DMS153 treated with DMSO at 0.1 percent for 48 hours (cell line): ENCODE results near the gene IQCE.
"Not testable (repeated sequence)": the region's sequence is repeated elsewhere in the genome, so short reads cannot be mapped to it uniquely, and the experiment has no call there.

Experiments used
- DNase-seq: peaks from one replicate; lab custom pipeline; 2025; ENCODE audit not compliant: unreplicated experiment; lab: John Stamatoyannopoulos, UW

The IQCE gene

DNA sequence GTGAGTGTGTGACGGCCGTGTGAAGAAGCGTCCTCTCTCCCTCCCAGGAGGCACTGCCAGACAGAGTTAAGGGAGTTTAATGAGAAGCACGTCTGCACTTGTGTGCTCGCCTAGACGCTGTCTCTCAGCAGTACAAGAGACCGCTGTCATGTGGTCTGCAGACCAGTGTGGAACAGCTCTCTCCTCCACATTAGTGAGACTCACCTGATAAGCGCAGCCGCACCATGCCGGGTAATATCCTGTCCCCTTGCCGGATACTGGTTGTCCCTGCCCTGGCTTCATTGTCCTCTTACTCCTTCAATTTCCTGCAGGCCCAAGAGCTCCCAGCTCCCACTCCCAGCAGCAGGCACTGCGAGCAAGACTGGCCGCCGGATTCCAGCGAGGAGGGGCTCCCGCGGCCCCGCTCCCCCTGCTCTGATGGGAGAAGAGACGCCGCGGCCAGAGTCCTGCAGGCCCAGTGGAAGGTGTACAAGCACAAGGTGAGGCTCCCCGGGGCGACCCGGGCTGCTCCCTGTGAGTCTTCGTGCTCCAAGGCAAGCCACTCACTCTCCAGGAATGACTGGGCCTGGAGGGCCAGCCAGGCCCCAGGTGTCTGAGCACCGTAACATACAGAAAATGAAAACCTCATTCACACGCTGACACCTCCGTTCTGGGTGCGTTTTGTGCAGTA is 39.5 kb downstream of the IQCE start:
- no peak for DNase-seq

DNA sequence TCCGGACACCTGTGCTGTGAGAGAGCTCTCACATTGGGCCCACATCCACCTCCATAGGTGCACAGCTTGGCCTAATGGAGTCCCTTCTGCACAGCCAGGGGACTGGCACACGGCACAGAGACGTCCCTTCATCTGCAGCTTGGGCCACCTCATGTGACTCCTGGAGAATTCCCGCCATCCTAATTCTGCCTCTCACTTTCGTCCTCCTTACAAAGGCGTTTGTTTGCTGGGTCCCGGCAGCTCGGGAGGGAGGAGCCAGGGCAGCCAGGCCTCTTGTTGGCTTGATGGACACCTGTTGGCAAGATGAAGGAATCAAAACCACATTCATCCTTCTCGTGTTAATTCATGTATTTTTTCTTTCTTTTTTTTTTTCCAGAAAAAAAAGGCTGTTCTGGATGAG is 42.3 kb downstream of the IQCE start:
- no peak for DNase-seq

DNA sequence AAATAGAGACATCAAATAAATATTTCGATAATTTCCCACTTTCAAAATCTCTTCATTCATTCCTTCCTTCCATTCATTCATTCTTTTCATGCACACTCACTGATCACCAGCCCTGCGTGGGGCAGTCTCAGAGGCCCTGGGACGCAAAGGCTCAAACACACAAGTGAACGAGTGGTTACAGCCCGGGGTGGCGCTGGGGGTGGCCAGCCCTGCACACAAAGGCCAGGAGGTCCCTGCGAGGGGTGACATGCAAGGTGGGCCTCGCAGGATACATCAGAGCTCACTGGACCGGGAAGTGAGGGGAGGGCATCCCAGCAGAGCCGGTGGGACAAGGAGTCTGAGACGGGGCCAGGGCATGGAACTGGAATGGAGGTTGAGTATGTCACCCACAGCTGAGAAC is 43.1 kb downstream of the IQCE start:
- no peak for DNase-seq

DNA sequence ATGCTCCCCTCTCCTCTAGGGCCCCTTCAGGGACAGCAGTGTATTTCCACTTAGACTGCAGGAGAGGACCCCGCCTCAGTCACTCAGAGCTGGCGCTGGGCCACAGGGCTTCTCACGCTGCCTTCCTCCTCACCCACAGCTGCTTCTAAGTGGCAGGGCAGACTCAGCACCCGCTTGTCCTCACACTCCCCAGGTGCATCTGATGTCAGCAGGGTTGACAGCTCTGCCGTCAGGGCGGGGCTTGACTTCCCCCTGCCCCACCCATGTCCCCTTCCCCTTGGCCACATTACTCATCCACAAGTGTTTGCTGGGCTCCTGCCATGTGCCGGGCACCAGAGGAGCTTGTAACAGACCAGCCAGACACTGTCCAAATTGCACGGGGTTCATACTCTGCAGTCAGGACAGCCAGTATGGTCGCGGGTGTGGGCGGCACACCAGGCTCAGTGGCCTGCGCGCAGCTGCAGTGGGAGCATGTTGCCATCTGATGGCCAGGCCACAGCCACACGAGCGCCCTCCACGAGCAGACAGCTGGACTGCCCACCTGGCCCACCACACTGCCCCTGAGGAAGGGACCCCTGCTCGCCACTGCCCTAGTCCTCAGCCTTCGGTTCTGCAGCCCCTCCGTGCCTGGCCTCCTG is 43.7 kb downstream of the IQCE start:
- DNase-seq: no peak

DNA sequence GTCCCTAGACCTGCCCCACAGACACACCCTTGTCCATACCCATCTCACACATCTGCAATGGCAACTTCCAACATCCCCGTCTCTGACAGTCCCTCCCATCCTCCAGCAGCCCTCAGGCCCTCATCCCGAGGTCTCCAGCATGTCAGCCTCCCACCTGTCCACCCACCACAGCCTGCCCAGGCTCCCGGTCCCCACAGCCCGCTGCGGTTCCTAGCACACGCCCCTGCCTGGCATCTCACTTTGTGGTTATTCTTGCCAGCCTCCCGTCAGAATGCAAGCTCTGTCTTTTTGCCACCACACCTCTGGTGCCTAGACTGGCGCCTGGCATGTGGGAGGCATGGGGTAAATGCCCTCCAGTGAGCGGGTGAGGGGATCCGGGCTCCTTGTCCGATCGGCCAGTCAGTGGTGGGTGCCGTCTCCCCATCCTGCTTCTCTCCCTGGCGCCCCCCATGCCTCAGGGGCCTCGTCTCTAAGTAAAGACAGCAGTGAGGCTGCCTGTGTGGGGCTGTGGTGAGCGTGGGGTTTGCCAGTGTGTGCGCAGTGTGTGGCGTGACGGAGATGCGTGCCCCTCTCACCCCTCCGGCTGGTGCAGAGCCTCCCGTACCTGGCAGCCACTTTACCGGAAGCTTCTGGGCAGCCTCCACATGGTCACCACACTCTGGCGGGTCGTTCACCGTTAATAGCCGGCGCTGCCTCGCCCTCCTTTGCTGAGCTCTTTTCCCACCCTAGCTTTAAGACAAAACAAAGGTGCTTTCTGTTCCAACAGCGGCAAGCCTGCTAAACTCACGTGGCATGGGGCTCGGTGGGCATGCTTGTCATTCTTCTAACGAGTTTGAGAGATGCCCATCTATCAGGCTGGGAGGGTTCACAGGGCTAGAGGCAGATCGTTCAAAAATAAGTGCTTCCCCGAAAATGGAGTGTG is 44.5 kb downstream of the IQCE start:
- DNase-seq: no peak

DNA sequence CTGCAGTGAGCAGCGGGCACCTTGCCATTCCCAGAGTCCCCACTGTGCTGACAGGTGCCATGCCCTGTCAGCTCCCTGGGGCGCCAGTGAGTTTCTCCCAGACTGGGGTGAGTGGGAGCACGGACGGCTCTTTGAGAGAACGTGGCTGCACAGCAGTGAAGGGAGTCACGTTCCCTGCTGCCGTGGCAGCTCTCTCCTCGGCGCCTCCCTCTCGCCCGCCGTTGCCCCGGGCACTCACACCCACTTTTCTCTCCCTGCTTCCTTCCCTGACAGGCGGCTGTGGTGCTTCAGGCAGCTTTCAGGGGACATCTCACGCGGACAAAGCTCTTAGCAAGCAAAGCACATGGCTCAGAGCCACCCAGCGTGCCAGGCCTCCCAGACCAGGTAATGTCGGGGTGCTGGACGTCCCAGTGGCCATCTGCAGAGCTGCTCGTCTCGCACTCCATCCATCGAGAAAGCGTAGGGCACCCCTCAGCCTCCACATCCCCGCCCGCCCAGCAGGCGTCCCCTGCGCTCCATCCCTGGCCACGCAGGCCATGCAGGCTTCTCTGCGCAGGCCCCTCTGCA is 45.9 kb downstream of the IQCE start:
- no peak for DNase-seq

DNA sequence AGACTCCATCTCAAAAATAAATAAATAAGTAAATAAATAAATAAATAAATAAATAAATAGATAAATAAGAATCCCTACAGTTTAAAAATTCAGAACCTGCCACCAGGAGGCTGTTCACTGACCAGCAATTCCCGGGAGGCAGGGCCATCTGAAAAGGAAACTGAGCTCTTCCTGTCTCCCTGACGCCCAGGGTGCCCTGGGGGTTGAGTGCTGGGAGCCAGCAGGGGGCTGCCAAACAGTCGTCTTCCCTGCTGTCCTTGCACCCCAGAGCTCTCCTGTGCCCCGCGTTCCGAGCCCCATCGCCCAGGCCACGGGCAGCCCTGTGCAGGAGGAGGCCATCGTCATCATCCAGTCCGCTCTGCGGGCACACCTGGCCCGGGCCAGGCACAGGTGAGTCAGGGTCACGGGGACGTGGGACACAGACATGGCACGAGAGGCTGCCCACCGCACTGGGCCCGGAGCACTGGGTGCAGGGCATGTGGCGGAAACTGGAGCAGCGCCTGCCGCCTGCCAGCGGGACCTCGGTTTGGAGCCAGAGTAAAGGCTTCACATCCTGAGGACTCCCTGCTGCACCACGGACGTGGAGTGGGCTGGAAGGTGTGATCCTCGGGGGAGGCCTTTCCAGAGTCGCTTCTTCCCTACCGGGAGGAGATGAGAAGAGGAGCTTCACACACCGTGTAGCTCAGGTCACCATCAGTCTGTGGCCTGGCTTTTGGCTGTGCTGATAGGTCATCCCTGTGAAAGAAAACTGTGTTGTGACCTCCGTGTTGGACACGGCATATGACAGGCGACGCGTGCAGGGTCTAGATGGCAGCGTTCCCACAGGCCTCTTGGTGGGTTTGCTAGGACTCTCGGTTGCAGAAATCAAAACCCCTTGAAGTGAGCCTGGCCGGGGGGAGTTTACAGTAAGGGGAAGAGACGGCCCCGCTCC is 47.1 kb downstream of the IQCE start:
- no peak for DNase-seq

DNA sequence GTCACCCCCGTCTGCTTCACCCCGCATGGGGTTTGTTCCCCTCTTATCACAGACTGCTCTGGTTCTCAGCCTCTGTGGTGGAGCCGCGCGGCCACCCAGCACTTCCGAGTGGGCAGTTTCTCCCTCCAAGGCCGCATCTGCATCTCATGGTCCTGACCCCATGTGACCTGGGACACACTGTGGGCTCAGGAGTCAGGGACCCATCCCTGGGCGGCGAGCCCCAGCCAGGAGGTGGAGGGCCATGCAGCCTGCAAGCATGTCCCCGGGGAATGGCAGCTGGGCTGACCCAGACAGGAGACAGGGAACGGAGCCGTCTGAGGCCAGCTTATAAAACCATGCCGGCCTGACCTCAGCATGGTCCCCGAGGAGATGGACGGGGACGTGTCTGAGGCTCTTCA is 47.8 kb downstream of the IQCE start:
- no peak for DNase-seq

DNA sequence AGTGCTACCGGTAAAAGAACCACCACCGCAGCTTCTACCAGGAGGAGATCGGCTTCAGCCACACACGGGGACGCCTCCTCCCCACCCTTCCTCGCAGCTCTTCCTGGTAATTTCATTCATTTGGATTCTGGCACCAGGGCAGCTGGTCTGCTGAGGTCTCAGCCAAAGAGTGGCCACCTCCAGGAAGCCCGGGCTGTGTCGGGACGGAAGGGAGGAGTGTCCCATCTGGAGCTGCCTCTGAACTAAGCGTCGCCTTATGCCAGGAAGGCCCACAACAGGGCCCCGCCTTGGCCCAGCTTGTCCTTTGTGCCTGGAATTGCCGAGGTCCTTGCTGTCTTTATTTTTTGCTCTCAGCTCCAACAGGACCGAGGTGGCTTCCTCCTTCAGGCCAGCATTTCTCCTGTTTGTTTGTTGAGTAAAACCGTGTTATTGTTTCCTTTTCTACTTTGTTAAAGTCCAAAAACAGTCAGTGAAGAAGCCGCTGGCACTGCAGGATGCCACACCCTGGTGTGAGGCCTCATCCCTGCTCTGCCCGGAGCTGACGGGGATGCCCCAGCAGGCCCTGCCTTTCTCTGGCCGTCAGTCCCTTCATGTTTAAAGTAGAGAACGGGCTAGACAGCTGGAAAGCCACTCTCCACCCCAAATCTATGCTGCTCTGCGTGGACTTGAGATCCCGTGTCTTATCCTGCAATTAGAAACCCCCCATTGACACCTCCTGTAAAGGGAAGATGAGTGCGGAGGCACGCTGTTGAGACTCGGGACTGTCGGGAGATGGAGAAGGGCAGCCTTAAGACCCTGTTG is 48.5 kb downstream of the IQCE start:
- no peak for DNase-seq

DNA sequence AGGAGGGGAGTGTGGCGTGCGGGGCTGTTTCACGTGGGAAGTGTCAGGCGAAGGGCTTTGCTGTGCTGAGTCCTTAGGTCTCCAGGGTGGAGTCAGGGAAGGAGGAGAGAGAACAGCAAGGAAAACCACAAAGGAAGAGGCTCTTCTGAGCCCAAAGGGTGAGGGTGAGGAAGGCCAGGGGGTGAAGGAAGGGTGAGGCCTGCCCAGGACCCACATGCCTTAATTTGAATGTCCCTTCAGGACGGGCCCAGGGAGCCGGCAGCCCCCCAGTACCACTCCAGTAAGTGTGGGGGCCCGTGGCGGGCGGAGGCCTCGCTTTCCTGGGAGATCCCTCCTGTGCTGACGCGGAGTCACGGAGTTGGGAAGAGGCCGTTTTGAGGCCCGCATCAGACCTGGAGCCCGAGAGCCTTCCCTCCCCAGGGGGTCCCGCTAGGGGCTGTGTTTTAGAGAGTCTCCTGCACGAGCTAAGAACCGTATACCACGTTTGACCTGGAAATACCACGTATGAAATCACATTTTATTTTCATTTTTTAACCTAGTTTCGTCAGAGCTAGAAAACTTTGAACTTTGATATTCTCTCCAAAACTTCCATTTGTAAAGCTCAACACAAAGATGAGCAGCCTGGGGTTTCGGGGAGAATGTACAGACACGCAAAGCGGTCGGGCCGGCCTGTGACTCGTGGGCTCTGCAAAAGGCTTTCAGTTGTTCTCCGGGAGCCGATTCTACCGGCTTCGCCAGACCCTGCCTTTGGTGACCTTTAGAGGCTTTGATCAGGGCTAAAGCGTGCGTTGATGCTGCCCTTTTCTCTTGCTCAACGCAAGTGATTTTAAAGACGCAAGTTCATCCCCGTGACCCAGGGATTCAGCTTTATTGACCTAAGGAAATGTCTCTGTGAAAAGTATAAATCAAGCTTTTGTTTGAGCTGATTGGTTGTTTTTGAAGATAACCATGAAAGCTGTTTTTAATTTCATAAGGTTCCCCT is 49.4 kb downstream of the IQCE start:
- DNase-seq: no peak

DNA sequence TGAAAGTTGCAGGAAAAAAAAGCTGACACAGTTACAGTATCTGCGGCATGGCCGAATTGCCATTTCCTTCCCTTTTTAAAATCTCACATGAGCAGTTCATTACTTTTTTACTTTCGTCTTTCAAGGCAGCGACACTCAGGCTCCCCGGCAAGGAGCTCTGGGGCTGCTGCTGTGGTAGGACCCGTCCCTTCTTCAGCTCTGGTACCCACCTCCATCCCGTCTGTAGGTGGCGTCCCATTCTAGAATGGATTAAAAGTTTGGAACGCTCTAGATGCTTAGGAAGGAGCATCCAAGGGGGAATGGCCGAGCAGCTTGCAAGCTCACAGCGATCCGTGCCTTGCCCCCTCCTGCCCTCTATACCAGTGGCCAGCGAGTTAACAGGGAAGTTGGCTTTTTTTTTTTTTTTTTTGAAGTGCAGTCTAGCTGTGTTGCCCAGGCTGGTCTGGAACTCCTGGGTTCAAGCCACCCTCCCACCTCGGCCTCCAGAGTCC is 50.2 kb downstream of the IQCE start:
- DNase-seq: no peak

DNA sequence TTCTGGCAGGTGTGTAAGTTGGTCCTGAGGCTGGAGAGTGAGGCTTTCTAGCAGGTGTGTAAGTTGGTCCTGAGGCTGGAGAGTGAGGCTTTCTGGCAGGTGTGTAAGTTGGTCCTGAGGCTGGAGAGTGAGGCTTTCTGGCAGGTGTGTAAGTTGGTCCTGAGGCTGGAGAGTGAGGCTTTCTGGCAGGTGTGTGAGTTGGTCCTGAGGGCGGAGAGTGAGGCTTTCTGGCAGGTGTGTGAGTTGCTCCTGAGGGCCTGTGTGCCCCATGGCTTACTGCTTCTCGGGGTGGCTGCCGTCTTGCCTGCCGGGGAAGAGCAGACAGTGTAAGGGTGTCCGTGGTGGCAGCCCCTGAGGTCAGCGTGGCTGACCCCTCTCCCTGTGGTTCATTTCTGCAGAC is 50.9 kb downstream of the IQCE start:
- DNase-seq: not testable (repeated sequence)

DNA sequence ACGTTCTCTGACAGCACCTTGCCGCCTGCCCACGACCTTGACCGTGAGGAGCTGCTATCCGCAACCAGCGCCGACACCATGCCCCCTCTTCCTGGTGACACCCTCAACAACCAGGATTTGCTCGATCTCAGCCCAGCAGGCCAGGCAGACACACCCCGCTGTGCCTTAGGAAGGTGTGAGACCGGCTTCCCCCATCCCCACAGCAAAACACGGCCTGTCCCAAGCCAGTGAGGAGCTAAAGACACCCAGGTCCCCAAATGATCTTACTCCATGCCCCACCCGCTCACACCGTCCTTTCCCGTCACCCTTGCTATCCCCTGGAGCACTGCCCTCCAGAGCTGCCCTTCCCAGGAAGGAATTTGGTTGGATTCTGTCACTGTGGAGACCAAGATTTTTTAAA is 51.7 kb downstream of the IQCE start:
- no peak for DNase-seq

DNA sequence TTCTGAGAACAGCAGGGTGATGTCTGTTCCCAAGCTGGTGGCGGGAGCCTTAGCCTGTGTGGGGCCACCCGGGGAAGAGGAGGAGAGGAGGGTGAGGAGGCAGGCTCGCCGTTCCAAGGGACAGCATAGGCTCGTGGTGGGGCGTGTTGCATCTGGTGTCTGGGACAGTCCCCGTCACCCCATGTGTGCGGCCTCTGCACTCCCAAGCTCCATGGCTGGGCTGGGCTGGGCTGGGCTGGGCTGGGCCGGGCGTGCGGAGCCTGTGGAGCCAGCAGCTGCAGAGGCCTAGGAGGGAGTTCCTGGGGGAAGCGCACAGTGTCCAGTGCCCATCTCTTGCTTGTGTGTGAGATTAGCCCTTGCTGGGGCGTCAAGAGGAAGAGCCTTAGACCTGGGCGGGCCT is 52.1 kb downstream of the IQCE start:
- no peak for DNase-seq

DNA sequence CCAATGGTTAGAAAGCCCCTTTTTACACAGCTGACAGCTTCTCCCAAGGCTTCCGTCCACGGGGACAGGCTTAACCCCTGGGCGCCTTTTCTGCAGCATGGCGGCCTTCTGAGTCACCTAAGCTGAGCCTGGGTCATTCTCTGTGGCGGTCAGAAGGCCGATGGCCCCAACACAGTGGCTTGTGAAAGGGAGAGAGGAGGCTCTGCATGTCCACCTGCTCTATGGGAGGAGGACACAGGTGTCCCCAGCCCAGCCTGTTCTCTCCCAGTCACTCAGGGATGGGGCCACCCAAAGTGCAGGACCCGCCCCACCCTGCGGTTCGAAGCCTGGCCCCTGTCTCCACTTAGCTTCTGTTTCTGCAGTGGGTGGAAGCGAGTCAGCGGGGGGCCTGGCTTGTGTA is 52.6 kb downstream of the IQCE start:
- no peak for DNase-seq

DNA sequence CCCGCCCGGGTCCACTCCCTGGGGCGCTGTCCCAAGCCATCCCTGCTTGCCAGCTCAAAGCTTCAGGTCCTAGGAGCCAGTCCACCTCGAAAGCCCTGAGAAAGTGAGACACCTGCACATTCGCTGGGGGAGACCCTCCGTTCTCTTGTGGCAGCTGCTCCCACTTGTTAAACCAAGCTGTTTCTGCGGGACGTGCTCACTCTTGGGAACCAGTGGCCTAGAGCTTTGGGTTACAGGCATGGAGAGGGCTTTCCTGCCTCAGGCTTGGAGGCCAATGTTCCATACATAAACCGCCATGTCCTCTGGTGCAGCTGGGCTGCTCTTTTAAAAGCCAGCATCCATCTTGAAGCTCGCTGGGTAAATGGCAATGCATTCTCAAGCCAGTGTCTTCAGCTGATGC is 53.1 kb downstream of the IQCE start:
- DNase-seq: no peak

DNA sequence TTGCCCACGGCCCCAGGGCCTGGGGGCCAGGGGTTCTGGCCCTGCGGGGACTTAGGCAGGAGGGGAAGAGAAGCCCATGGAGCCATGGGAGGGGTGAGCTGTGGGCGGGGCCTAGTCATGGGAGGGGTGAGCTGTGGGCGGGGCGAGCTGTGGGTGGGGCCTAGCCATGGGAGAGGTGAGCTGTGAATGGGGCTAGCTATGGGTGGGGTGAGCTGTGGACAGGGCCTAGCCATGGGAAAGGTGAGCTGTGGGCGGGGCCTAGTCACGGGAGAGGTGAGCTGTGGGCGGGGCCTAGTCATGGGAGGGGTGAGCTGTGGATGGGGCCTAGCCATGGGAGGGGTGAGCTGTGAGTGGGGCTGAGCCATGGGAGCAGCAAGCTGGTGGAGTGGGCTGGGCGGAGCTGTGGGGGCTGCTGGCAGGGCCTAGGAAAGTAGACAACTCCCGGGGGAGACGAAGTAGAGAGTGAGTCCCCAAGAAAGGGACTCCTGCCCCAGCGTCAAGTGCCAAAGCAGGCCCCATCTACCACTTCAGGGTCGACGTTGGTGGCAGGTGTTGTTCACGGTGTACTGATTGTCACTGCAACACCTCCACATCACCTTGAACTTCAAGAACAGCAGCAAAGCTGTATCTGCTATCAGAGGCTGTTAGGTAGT is 53.8 kb downstream of the IQCE start:
- DNase-seq: no peak
